NCI-H345 treated with DMSO at 0.1 percent for 48 hours (cell line): ENCODE results near the gene GALNT9.
A peak's percentile ranks its signal among the peaks of the same experiment; 100 is the strongest.
"Not testable (repeated sequence)": the region's sequence is repeated elsewhere in the genome, so short reads cannot be mapped to it uniquely, and the experiment has no call there.

Experiments
- DNase-seq: peaks from one replicate; lab custom pipeline; 2025; ENCODE audit not compliant: unreplicated experiment; lab: John Stamatoyannopoulos, UW

The GALNT9 gene

DNA sequence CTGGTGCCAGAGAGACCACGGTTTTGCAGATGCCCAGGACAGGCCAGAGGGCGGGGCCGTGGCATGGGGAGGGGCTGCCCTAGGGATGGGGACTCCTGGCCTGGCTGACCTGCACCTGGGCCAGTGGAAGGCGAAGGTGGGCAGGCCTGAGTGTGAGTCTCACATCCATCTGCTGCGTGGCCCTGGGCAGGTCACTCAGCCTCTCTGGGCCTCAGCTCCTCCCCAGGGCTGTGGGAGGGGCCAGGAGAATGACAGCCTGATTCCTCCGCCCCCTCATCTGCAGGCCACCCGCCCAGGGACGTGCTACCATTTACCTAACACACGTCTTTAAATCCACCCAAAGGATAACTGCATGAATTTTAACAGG lies 90.9 kb downstream of the GALNT9 start:
- DNase-seq: no peak

DNA sequence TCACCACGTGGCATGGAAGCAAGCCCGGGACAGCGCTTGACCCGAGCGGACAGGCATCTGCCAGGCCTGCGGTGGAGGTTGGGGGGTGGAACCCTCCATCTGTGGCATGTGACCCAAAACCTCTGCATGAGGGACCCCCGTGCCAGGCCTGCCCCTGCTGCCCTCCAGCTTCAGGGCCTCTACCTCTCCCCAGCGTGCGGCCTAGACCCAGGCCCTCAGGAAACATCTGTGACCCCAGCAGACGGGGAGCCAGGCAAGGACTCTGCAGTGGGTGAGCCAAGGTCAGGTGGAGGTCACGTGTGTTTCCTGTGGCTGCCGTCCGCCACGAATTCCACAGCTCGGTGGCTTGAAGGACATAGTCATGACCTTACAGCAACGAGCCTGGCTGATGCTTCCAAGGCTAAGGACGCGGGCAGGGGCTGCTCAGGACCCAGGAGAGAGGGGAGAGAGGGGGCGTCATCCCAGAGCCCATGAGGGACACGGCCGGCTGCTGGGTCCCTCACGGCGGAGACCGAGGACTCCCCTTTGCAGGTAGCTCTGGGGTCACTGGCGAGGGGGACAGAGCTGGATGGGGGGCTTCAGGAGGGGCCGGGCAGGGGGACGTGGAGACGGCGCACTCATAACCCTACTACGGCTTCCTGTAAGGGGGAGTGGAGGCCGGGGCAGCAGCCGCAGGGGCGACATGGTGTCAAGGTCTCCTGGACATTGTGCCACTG lies 91.5 kb downstream of the GALNT9 start:
- no peak for DNase-seq

DNA sequence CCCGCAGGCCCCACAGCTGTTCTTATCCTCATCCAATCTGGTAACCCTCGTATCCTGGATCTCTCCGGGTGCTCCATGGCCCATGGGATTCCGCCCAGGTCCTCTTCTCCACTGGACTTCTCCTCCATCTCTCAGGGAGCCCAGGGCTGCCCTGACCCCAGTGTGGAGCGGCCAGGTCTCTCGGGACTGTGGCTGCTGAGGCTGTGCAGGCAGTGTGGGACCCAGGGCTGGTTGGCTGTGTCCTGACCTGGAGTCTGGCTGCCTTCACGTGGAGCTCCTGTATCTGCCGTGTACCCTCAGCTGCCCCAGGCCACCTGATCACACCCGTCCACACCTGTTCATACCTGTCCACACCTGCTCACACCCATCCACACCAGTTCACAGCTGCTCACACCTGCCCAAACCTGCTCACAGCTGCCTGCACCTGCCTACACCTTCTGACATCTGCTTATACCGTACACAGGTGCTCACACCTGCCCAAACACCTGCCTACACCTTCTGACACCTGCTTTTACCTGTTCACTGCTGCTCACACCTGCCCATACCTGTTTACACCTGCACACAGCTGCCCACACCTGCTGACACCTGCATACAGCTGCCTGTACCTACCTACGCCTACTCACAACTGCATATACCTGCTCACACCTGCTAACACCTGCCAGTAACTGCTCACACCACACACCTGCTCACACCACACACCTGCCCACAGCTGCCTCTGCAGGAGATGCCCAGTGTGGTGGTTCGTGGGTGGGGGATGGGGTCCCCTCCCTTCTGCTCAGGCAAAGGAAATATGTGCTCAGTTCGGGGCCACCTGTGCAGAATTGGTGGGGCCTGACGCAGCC lies 92.2 kb downstream of the GALNT9 start:
- no peak for DNase-seq

DNA sequence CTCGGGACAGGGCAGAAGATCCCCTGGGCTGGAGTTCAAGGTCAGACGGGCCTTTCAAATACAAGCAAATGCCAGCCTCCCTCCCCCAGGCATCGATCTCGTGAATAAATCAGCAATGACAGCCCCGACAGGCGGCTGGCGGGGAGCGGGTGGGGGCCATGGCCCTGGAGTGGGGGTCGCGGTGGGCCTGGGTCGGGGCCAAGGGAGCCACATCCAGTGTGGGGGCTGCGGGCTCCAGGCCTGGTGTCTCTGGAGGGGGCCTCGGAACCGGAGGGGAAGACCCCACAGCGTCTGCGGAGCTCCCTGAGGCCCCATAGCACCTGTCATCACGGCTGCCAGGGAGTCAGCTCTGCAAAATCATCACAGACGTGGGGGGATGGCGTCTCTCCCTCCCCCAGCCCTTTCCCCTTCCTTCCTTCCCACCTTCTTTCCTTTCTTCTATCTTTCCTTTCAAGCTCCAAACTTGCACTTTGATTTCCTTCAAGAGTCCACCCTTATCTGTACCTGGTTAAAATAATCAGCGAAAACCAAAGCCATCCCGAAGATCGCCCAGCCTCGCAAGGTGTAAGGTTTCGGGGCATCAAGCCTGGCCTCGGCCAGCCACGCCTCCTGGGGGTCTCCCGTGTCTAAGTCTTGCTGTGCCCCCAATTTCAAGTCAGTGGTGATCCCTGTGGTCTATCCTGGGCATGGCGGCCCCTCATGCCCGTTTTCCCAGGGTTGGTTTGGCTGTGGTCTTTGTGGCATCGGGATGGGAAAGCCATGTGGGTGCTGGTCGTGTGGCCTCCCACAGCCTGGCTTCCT lies 93.1 kb downstream of the GALNT9 start:
- DNase-seq: no peak

DNA sequence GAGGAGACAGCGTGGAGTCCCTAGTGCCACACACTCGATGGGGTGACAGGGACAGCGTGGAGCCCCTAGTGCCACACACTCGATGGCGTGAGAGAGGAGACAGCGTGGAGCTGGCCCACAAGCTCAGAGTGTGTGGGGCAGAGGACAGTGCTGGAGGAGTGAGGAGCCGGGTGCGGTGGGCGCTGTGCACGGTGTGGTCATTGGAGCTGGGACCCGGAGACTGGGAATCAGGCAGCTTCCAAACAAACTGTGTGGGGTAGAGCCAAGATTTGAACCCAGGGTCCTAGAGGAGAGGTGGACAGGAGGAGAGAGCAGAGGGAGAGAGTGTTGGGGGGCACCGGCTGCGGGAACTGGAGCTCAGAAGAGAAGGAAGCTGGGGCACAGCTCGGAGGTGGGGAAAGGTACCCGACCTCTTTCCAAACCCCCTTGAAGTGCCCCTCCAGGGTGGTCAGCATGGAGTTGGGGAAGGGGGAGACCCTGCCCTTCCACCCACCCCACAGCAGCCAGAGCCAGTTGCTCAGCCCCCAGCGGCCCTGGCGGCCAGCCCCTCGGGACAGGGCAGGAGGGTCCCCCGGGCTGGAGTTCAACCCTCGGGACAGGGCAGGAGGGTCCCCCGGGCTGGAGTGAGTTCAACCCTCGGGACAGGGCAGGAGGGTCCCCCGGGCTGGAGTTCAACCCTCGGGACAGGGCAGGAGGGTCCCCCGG lies 94.1 kb downstream of the GALNT9 start:
- DNase-seq: no peak

DNA sequence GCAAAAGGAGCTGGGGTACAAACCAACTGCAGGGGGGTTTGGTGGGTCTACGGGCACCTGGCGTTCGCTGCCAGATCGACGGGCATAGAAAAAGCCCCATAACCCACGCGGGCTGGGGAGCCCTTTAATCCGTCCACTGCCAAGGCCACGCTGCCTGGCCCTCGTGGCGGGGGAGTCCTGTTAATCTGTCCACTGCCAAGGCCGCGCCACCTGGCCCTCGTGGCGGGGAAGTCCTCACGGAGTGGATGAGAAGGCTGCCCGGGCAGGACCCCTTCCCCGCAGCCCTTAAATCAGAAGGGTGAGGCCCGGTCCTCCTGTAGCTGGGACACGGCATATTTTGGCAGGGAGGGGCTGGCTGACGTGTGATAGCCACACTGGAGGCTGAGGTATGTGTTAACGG lies 99.0 kb downstream of the GALNT9 start:
- no peak for DNase-seq

DNA sequence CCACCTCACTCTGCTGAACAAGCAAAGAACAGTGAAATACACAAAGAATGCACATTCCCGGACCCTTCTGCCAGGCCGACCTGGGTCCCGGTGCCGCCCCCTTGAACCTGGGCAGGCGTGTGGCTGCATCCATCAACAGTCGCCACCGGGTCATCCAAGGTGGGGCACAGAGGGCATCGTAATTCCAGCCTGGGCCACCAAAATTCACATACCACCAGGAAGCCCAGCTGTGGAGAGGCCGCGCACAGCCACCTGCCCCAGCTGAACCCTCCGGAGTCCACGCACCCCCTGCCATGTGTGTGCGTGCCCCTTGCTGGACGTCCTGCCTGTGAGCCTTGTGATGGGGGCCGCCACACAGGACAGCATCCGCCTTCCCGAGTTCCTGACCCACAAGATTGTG lies 99.5 kb downstream of the GALNT9 start:
- no peak for DNase-seq

DNA sequence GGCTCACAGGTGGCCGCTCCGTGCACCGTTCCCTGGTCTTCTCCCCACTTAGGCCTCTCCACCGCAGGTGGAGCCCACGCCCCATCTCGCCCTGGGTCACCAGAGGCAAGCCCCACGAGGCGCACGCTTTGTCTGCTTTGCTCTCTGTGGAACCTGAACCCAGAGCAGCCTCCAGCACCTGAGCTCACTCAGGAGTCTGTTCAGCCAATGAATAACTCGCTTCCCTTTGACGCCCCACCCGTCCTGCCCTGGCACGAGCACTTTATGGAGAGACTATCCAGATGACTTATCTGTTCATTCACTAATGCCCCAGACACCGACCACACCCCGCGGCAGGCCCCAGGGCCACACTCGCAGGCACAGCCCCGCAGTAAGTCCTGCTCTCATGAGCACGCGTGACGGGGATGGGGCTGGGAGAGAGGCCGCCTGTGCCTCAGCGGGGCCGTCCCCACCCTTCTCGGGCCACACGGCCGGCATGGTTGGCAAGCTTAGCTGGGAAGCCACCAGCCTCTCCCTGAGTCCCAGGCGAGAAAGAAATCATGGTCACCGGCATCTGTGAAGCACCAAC lies 100.1 kb downstream of the GALNT9 start:
- DNase-seq: no peak

DNA sequence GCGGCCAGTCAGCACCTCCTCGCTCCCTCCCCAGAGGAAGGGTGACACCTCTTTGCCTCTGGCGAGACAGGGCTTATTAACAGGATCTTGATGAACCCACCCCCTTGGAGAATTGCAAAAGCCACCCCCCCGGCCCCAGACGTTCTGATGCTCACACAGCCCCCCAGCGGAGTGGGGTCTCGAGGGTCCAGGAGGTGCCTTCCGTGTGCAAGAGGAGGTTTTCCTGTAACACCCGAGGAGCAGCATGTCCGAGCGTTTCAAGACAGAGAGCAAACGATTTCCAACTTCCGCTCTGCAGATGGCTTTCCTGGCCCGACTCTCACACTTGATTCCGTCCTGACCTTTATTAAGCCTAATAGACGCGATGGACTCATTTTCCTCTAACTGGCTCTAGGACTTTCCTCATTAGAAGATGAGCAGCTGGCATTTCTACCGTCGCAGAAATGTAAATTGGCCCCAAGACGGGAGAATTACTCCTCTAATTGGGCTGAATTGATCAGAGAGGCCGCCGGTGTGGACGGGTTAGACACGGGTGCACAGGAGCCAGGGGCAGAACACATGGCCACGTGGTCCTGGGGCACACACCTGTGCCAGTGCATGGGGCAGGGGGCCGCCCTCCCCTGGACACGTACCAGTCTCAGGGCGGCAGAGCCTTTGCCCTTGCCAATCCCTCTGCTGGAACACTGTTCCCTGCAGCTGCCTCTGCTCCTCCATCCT lies 100.8 kb downstream of the GALNT9 start:
- no peak for DNase-seq

DNA sequence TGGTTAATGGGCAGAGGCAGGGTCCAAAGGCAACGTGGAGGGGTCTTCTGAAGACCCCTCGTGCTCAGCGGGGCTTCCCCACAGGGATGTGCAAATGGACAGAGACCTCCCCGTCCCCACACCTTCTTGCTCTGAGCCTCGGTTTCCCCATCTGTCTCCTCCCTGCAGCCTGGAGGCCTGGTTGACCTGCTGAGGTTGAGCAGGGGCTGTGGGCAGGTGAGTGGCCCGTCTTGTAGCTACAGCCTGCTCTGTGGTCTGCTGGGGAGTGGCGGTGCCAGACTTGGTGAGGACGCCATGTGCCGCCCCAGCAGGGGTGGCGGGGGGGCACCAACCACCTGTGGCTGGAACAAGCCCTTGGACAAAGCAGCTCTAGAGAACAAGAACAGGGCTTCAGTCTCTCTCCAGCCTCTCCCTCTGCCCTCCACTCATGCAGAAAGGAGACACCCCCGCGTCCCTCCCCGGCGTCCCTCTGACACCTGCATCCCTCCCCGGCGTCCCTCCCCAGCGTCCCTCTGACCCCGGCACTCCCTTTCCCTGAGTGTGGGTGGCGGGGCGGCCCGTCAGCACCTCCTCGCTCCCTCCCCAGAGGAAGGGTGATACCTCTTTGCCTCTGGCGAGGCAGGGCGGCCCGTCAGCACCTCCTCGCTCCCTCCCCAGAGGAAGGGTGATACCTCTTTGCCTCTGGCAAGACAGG lies 101.5 kb downstream of the GALNT9 start:
- no peak for DNase-seq

DNA sequence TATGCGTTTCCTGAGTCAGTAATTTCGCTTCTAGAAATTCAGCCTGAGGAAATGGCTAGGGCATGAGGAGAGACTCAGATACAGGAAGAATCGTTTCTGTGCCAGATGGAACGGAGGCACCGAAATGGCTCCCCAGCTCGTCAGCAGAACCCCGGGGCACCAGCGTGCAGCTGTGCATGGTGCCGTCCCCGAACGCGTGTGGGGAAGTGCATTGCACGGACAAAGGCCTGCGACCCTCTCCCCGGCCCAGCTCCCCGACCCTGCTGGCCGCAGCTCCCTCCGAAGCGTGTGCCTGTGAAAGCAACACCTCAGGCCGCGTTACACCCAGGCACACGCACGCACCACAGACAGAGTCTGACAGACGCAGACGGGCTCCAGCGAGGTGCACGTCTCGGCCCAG lies 102.3 kb downstream of the GALNT9 start:
- no peak for DNase-seq

DNA sequence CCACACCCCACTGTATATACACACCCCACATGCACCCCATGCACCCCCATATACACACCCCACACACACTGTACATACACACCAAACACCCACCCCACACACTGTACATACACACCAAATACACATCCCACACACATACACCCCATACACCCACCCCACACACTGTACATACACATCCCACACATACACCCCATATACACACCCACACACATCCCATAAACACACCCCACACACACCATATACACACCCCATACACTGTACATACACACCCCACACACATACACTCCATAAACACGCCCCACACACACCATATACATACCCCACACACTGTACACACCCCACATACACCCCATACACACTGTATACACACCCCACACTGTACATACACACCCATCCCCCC lies 102.8 kb downstream of the GALNT9 start:
- DNase-seq: no peak

DNA sequence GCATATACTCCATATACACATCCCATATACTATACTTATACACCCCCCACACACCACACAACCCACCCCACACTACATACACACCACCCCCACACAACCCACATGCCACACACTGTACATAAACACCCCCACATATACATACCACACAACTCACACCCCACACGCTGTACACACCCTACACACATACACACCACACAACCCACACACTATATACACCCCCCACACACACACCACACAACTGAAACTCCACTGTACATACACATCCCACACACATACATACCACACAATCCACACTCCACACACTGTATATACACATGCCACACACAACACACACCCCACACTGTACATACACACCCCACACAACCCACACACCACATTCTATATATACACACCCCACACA lies 104.2 kb downstream of the GALNT9 start:
- no peak for DNase-seq

DNA sequence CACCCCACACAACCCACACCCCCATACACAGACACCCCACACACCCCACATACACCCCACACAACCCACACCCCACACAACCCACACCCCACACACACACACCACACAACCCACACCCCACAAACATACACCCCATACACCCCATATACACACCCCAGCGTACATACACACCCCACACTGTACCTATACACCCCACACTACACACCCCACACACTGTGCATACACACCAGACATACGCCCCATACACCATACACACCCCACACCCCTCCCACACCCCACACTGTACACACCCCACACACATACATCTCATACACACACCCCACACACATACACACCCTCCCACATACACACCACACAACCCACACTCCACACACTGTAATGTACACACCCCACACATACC lies 104.9 kb downstream of the GALNT9 start:
- DNase-seq: no peak

DNA sequence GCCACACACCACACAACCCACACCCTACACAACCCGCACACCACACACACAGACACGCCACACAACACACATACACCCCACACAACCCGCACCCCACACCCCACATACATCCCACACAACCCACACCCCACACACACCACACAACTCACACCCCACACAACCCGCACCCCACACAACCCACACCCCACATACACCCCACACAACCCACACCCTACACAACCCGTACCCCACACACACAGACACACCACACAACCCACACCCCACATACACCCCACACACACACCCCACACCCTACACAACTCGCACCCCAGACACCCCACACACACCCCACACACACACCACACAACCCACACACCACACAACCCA lies 106.6 kb downstream of the GALNT9 start:
- no peak for DNase-seq

DNA sequence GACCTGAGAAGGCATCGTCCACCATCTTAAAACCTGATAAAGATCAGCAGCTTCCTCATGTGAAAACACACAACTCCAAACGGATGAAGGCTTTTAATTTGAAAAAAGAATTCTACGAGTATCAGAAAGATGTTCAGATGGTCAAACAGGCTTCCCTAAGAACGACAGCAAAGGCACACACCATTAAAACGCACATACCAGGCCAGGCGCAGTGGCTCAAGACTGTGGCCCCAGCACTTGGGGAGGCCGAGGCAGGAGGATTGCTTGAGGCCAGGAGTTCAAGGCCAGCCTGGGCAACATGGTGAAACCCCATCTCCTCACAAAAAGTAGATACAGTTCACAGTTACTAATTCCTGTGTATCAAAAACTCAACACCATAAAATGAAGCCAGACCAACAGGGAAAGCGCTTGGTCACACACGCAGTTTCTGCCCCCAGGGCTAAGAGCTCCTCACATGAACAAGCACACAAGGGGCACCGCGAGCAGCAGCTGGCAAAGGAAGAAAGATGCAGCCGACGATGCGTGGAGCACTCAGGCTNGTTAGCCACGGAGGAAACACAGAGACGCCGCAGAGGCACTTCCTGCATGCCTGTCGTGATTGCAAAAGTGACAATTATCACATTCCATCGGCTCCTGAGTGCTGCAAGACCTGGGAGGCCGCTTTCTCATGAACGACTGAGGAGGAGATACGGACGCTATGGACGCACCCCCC lies 107.1 kb downstream of the GALNT9 start:
- peak; percentile 45 for DNase-seq

DNA sequence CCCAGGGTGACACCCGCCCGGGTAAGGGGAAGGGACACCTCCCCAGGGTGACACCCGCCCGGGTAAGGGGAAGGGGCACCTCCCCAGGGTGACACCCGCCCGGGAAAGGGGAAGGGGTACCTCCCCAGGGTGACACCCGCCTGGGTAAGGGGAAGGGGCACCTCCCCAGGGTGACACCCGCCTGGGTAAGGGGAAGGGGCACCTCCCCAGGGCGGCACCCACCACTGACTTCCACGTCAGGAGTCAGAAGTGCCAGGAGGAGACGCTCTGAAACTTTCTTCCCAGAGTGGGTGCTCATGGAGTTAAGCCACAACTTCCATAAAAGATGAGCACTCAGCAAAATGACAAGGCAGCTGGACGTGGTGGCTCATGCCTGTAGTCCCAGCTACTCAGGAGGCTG lies 109.6 kb downstream of the GALNT9 start:
- not testable (repeated sequence) for DNase-seq

DNA sequence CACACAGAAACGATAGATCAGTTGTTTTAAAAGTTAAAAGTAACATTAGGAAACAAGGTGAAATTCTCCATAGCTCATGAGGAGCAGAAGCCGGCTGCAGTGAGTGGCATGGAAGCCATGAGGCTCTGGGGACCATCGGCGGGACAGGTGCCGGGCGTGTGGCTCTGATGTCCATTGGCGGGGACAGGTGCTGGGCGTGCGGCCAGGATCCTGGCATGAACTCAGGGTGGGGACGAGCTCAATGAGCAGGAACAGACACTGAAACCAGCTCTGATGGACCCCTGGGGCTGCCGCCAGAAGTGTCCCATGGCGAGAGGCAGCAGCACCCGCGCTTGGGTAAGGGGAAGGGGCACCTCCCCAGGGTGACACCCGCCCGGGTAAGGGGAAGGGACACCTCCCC lies 110.1 kb downstream of the GALNT9 start:
- no peak for DNase-seq

DNA sequence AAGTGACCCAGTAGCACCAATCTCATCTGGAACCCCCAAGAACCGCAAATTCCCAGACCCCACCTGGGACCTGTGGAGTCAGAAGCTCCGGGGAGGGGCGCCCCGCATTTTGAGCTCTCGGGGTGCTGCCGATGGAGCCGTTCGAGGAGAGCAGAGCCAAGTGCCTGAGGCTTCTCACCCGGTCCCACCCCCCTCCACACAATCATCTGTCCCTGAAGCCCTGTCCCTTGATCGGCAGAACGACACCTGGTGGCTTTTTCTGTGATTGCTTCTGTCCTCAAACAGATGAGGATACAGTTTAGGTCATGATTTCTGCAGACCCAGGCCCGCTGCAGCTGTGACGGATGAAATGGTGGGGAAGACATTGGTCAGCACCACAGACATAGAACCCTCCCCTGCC lies 110.5 kb downstream of the GALNT9 start:
- peak; percentile 26 for DNase-seq
